T1000 (cell line): Measurements from ENCODE around the gene GCNT4.

Experiments used
- DNase-seq: peaks from one replicate; lab custom pipeline; 2025; ENCODE audit warnings: mixed read lengths; lab: John Stamatoyannopoulos, UW

GCNT4 gene

GRCh38 chr5:75016896-75017295 is 35.5 kb downstream of the GCNT4 start:
- no peak for DNase-seq

GRCh38 chr5:75012748-75013147 is 39.6 kb downstream of the GCNT4 start:
- DNase-seq = no peak

GRCh38 chr5:75010838-75011237 is 41.5 kb downstream of the GCNT4 start:
- DNase-seq = no peak

- DNase-seq = no peak
Observed at GRCh38 chr5:75009556-75010345, 42.6 kb downstream of the GCNT4 start.

GRCh38 chr5:75006865-75007822 is 45.2 kb downstream of the GCNT4 start:
- no peak for DNase-seq

GRCh38 chr5:75005561-75005960 is 46.8 kb downstream of the GCNT4 start:
- DNase-seq = no peak
